Right lobe of liver (tissue), 6 donors: ENCODE data around the gene ENTPD3. TPM values are rescaled to one million over a fixed set of nuclear protein-coding genes. Genes with fewer than 3 reads are reported as not detected.

Experiments
- ATAC-seq, 4 donors: fragments of 200-7000 bp; cut with Tn5 transposase; one replicate each; pipeline ENCODE4 v1.9.1; 2020; ENCODE audit warnings: mild to moderate bottlenecking in 4 of 4, moderate library complexity in 4 of 4
- DNase-seq, 3 donors: peaks; one replicate each; pipeline ENCODE4 v3.0.0-alpha.2; 2020
- H3K27ac ChIP-seq, 3 donors: fragments of 200-600 bp; one replicate each; pipeline ENCODE4 v1.8.0; 2022
- H3K27me3 ChIP-seq, 2 donors: fragments of 200-600 bp; one replicate each; pipeline ENCODE4 v1.8.0; 2022
- H3K36me3 ChIP-seq, 4 donors: fragments of 200-600 bp; sonication (generic) in 1 of 4; one replicate each; pipeline versions ENCODE4 v1.5.1 to v1.8.0; 2017 to 2022; ENCODE audit warnings: control low read depth in 1 of 4
- H3K4me1 ChIP-seq, 4 donors: fragments of 200-600 bp; sonication (generic) in 1 of 4; one replicate each; pipeline versions ENCODE4 v1.5.1 to v1.8.0; 2017 to 2022; ENCODE audit warnings: control low read depth in 1 of 4
- H3K4me3 ChIP-seq, 3 donors: fragments of 200-600 bp; one replicate each; pipeline ENCODE4 v1.8.0; 2022
- H3K9me3 ChIP-seq, 4 donors: fragments of 200-600 bp; sonication (generic) in 1 of 4; one replicate each; pipeline versions ENCODE4 v1.5.1 to v1.8.0; 2017 to 2022; ENCODE audit warnings: control low read depth in 1 of 4
- CTCF ChIP-seq, 4 donors: fragments of 200-600 bp in 3 of 4; fragments of 450-650 bp in 1 of 4; IDR thresholded peaks; one replicate each; pipeline versions ENCODE4 v1.5.1 to v1.8.0; 2016 to 2022; ENCODE audit warnings: antibody characterized with exemption in 4 of 4, mild to moderate bottlenecking in 2 of 4
- POLR2A ChIP-seq: fragments of 450-650 bp; IDR thresholded peaks from one replicate; pipeline ENCODE4 v1.6.1; 2017; ENCODE audit warnings: antibody characterized with exemption, mild to moderate bottlenecking
- WGBS: methylation state at CpG from one replicate; pipeline ENCODE4 v1.1.6; 2018; ENCODE audit warnings: low coverage, low lambda C conversion rate; ENCODE audit not compliant: insufficient coverage; ENCODE audit errors: missing lambda C conversion rate; 5-methylcytosine and 5-hydroxymethylcytosine counted together
- intact Hi-C, 2 donors: fragments of 100-400 bp; cut with DNase I; formaldehyde crosslinking; loops; one replicate each; pipeline versions ENCODE4 v1.11.2 to v1.14.1; 2022
- long read RNA-seq: library from polyadenylated mRNA; unstranded; transcript quantifications from one replicate; pipeline ENCODE4 v2.0.0, GENCODE V29; 2019
- total RNA-seq, 6 experiments: library from RNA; depleted of rRNA in 2 of 6; stranded (reverse); fragments of >200 nt in 2 of 6; fragmentation: NEBNext Ultra II Directional in 3 of 6; extraction: Animal tissue kit (Norgen Biotek cat#: 25700) in 3 of 6; gene quantifications; one replicate each; pipeline versions ENCODE4 v1.1.0 to v1.2.4, GENCODE V29; 2016 to 2023
- donor health status: DM: no; HTN: yes; CAD: no.
- donor health status: DM: no; HTN: no; CAD: no.
- donor health status: DM: no; HTN: no; CAD: no.
- donor health status: DM: no; HTN: yes; CAD: no.
- donor health status: DM: no; HTN: yes; CAD: no.

Gene ENTPD3
- total RNA-seq, result not detected
- long read RNA-seq, result 0 reads

GRCh38 chr3:40387001-40387894 is at the start of gene ENTPD3:
ENTPD3 (plus strand) TSS chr3:40387184; CDS start chr3:40388058, 874 bp downstream.
- intact Hi-C loops, result no loop called here
- no peak for TF ChIP-seq CTCF (IDR thresholded peaks at IDR 0.05)
- TF ChIP-seq POLR2A, result no peak
- Histone ChIP-seq H3K27me3 (no peaks in the 10 kb centered on the region), H3K27ac (no peak within 1 kb of the TSS), H3K4me1 (peaks cover 0 to 6% (median 0%) of the 10 kb centered on the region in 4 donors), H3K9me3 (no peaks in the 10 kb centered on the region), H3K36me3 (no peaks in the 10 kb centered on the region), H3K4me3 (peak within 1 kb of the TSS; percentile 2 to 35 (median 29))
- peak; percentile 82 to 88 (median 84) for ATAC-seq
- DNase-seq, result peak in 2 of 3 donors; percentile 33 to 49
- WGBS, result 8% methylated on average over 23 of the region's 49 CpGs

GRCh38 chr3:40339871-40340270 is 47.1 kb upstream of the ENTPD3 start:
- no peaks in the 10 kb centered on the region for H3K9me3 ChIP-seq
- WGBS, result 38% methylated on average over 1 of the region's 1 CpG
- H3K4me1 ChIP-seq, result no peaks in the 10 kb centered on the region
- H3K27me3 ChIP-seq, result no peaks in the 10 kb centered on the region
- H3K27ac ChIP-seq, result no peak overlapping the region
- ATAC-seq (no peak), DNase-seq (no peak)
- intact Hi-C loops, result no loop called here
- H3K4me3 ChIP-seq, result no peak overlapping the region
- H3K36me3 ChIP-seq, result no peaks in the 10 kb centered on the region
- TF ChIP-seq CTCF (IDR thresholded peaks at IDR 0.05), result no peak
- TF ChIP-seq POLR2A, result no peak

- Histone ChIP-seq H3K4me3 (no peak overlapping the region), H3K4me1 (no peaks in the 10 kb centered on the region), H3K27me3 (no peaks in the 10 kb centered on the region), H3K9me3 (no peaks in the 10 kb centered on the region), H3K36me3 (no peaks in the 10 kb centered on the region), H3K27ac (no peak overlapping the region)
- DNase-seq (no peak), ATAC-seq (no peak)
- no peak for TF ChIP-seq CTCF (IDR thresholded peaks at IDR 0.05)
- no peak for TF ChIP-seq POLR2A
- intact Hi-C loops, result no loop called here
- WGBS, result 14% methylated on average over 1 of the region's 1 CpG
Measured at GRCh38 chr3:40340541-40341170, 46.3 kb upstream of the ENTPD3 start.

GRCh38 chr3:40341671-40342070 is 45.3 kb upstream of the ENTPD3 start:
- Histone ChIP-seq H3K9me3 (no peaks in the 10 kb centered on the region), H3K27me3 (no peaks in the 10 kb centered on the region), H3K27ac (no peak overlapping the region), H3K4me3 (no peak overlapping the region), H3K4me1 (no peaks in the 10 kb centered on the region), H3K36me3 (no peaks in the 10 kb centered on the region)
- DNase-seq (no peak), ATAC-seq (no peak)
- intact Hi-C loops, result no loop called here
- no peak for TF ChIP-seq CTCF (IDR thresholded peaks at IDR 0.05)
